ENCODE results near the gene ZNRF2.

The ZNRF2 gene

GRCh38 chr7:30266686-30267085 lies 17.7 kb upstream of the ZNRF2 start:
- no peak for TF ChIP-seq PKNOX1 (IDR thresholded peaks at IDR 0.05)
- TF ChIP-seq L3MBTL2 (conservative IDR thresholded peaks at IDR 0.05) = no peak
- TF ChIP-seq LEF1 (IDR thresholded peaks at IDR 0.05; ENCODE audit: borderline replicate concordance) = no peak
- no peak for TF ChIP-seq SP1 (IDR thresholded peaks at IDR 0.05)
- TF ChIP-seq NFRKB (IDR thresholded peaks at IDR 0.05) = no peak
- TF ChIP-seq BHLHE40 (IDR thresholded peaks at IDR 0.05; ENCODE audit: borderline replicate concordance) = no peak
- no peak for TF ChIP-seq ZNF384 (IDR thresholded peaks at IDR 0.05)
- TF ChIP-seq HDGF (IDR thresholded peaks at IDR 0.05; ENCODE audit: borderline replicate concordance) = no peak
- TF ChIP-seq FOXK2 (IDR thresholded peaks at IDR 0.05) = no peak
- TF ChIP-seq ARNT (IDR thresholded peaks at IDR 0.05) = no peak
- TF ChIP-seq FOXA1 (IDR thresholded peaks at IDR 0.05) = no peak
- ChIA-PET CTCF (no interaction called here), POLR2A (no interaction called here)
- DNase-seq (ENCODE audit: extremely low spot score) = no peak

DNA sequence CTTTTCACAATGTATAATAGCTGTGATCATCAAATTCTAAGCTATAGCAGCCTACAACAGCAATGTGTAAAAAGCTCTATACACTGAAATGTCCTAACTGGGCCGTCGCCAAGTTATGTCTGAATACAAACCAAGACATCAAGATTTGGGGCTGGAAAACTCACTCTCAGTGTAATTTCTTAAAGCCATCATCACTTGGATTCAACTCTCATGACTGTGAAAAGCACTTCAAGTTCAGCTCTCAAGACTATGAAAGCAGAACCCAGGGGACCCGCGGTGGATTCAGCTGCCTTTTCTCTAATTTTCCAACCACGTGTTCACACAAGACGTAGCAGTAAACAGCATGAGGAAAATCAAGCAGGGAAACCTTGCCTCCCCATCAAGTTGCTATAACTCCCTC lies 15.8 kb upstream of the ZNRF2 start:
- ChIA-PET POLR2A (interaction anchor here (0.8 kb wide), 1 partner anchor 22 kb away, joined by 3 read pairs; no protein-coding TSS in a partner anchor), CTCF (no interaction called here)
- no peak for DNase-seq (ENCODE audit: extremely low spot score)
- TF ChIP-seq L3MBTL2 (conservative IDR thresholded peaks at IDR 0.05) (no peak), ELF4 (IDR thresholded peaks at IDR 0.05) (no peak), FOXA1 (IDR thresholded peaks at IDR 0.05) (no peak), NFRKB (IDR thresholded peaks at IDR 0.05) (no peak), CTBP1 (IDR thresholded peaks at IDR 0.05; ENCODE audit: borderline replicate concordance) (no peak), SUZ12 (IDR thresholded peaks at IDR 0.05) (no peak), HDGF (IDR thresholded peaks at IDR 0.05; ENCODE audit: borderline replicate concordance) (no peak), ZNF384 (IDR thresholded peaks at IDR 0.05) (no peak), FOXM1 (IDR thresholded peaks at IDR 0.05; ENCODE audit: borderline replicate concordance) (no peak), TARDBP (IDR thresholded peaks at IDR 0.05) (no peak), BHLHE40 (IDR thresholded peaks at IDR 0.05; ENCODE audit: borderline replicate concordance) (no peak), SP1 (IDR thresholded peaks at IDR 0.05) (no peak), PKNOX1 (IDR thresholded peaks at IDR 0.05) (no peak), LEF1 (IDR thresholded peaks at IDR 0.05; ENCODE audit: borderline replicate concordance) (no peak), FOXK2 (IDR thresholded peaks at IDR 0.05) (no peak), ARNT (IDR thresholded peaks at IDR 0.05) (no peak)

- ChIA-PET CTCF (no interaction called here), POLR2A (no interaction called here)
- TF ChIP-seq SUZ12 (IDR thresholded peaks at IDR 0.05) (no peak), FOXM1 (IDR thresholded peaks at IDR 0.05; ENCODE audit: borderline replicate concordance) (no peak), ARNT (IDR thresholded peaks at IDR 0.05) (no peak), L3MBTL2 (conservative IDR thresholded peaks at IDR 0.05) (no peak), TARDBP (IDR thresholded peaks at IDR 0.05) (no peak), HDGF (IDR thresholded peaks at IDR 0.05; ENCODE audit: borderline replicate concordance) (no peak), SP1 (IDR thresholded peaks at IDR 0.05) (no peak), FOXK2 (IDR thresholded peaks at IDR 0.05) (no peak), CTBP1 (IDR thresholded peaks at IDR 0.05; ENCODE audit: borderline replicate concordance) (no peak), BHLHE40 (IDR thresholded peaks at IDR 0.05; ENCODE audit: borderline replicate concordance) (no peak), FOXA1 (IDR thresholded peaks at IDR 0.05) (no peak), ZNF384 (IDR thresholded peaks at IDR 0.05) (no peak), ELF4 (IDR thresholded peaks at IDR 0.05) (no peak)
- no peak for DNase-seq (ENCODE audit: extremely low spot score)
Measured at GRCh38 chr7:30269490-30269889, 14.9 kb upstream of the ZNRF2 start.

- DNase-seq (ENCODE audit: extremely low spot score) = no peak
- ChIA-PET POLR2A (no interaction called here), CTCF (no interaction called here)
- TF ChIP-seq TARDBP (IDR thresholded peaks at IDR 0.05) = no peak
- TF ChIP-seq ZNF384 (IDR thresholded peaks at IDR 0.05) = no peak
Measured at GRCh38 chr7:30270921-30271320, 13.5 kb upstream of the ZNRF2 start.

DNA sequence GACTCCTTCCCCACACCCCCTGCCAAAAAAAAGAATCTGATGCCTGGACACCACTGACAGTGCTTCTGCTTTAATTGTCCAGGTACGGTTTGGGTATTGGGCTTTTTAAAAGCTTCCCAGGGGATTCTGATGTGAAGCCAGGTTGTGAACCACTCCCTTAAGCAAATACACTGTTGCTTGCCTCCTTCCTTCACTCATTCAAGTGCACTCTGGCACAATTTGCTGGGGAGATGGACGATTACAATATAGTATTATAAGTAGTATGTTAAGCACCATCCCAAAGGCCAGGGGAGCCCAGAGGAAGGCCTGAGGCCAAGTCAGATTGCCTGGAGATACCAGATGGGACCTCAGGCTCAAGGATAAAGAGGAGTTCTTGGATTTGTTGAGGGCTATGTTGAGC lies 12.3 kb upstream of the ZNRF2 start:
- ChIA-PET CTCF (no interaction called here), POLR2A (no interaction called here)
- no peak for TF ChIP-seq FOXM1 (IDR thresholded peaks at IDR 0.05; ENCODE audit: borderline replicate concordance)
- no peak for TF ChIP-seq SUZ12 (IDR thresholded peaks at IDR 0.05)
- no peak for TF ChIP-seq NFRKB (IDR thresholded peaks at IDR 0.05)
- TF ChIP-seq FOXK2 (IDR thresholded peaks at IDR 0.05) = no peak
- TF ChIP-seq L3MBTL2 (conservative IDR thresholded peaks at IDR 0.05) = no peak
- no peak for DNase-seq (ENCODE audit: extremely low spot score)

GRCh38 chr7:30273552-30273951 lies 10.8 kb upstream of the ZNRF2 start:
- POLR2A ChIA-PET = no interaction called here
- CTCF ChIA-PET = no interaction called here
- TF ChIP-seq CTBP1 (IDR thresholded peaks at IDR 0.05; ENCODE audit: borderline replicate concordance) = no peak
- TF ChIP-seq ZNF384 (IDR thresholded peaks at IDR 0.05) = no peak
- TF ChIP-seq TARDBP (IDR thresholded peaks at IDR 0.05) = no peak
- no peak for TF ChIP-seq FOXK2 (IDR thresholded peaks at IDR 0.05)
- TF ChIP-seq SUZ12 (IDR thresholded peaks at IDR 0.05) = no peak
- no peak for TF ChIP-seq HDGF (IDR thresholded peaks at IDR 0.05; ENCODE audit: borderline replicate concordance)
- no peak for TF ChIP-seq ELF4 (IDR thresholded peaks at IDR 0.05)
- TF ChIP-seq BHLHE40 (IDR thresholded peaks at IDR 0.05; ENCODE audit: borderline replicate concordance) = no peak
- no peak for TF ChIP-seq FOXM1 (IDR thresholded peaks at IDR 0.05; ENCODE audit: borderline replicate concordance)
- no peak for TF ChIP-seq ARNT (IDR thresholded peaks at IDR 0.05)
- no peak for TF ChIP-seq SP1 (IDR thresholded peaks at IDR 0.05)
- no peak for TF ChIP-seq L3MBTL2 (conservative IDR thresholded peaks at IDR 0.05)
- TF ChIP-seq LEF1 (IDR thresholded peaks at IDR 0.05; ENCODE audit: borderline replicate concordance) = no peak
- TF ChIP-seq NFRKB (IDR thresholded peaks at IDR 0.05) = no peak
- TF ChIP-seq PKNOX1 (IDR thresholded peaks at IDR 0.05) = no peak

More at GRCh38 chr7:30273552-30273951, 10.8 kb upstream of the ZNRF2 start:
- DNase-seq (ENCODE audit: extremely low spot score) = no peak
